ENCODE results near the gene TRIP13. TPM values are rescaled to one million over a fixed set of nuclear protein-coding genes. Genes with fewer than 3 reads are reported as not detected.
"Not testable (repeated sequence)": the region's sequence is repeated elsewhere in the genome, so short reads cannot be mapped to it uniquely, and the experiment has no call there.

The TRIP13 gene
- total RNA-seq, 1 donor from 2014 or later, result 8.4 TPM

DNA sequence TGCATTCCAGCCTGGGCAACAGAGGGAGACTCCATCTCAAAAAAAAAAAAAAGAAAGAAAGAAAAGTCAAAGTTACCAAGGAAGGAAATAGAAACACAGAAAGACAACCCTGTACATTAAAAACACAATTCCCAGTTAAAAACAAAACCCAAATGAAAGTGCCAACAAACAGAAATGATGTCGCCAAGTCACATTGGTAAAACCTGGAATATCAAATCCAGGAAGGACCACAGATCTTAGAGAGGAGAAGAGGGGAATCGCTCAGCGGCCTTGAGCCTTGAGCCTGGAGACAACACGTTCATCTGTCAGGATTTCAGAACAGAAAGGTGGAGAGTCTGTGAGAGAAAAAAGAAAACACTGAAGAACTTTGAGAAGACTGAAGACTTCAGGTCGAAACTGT lies 40.7 kb upstream of the TRIP13 start:
- Mint-ChIP-seq H3K4me3 (ENCODE audit: unreplicated experiment) (no peak overlapping the region), H3K9me3 (ENCODE audit: unreplicated experiment) (no peaks in the 10 kb centered on the region), H3K27me3 (ENCODE audit: unreplicated experiment) (peaks cover 22% of the 10 kb centered on the region), H3K4me1 (ENCODE audit: unreplicated experiment) (no peaks in the 10 kb centered on the region), H3K27ac (ENCODE audit: unreplicated experiment) (peak overlapping the region; percentile 11), H3K36me3 (ENCODE audit: low read depth, unreplicated experiment) (peaks cover 5% of the 10 kb centered on the region)
- DNase-seq (ENCODE audit: low spot score), result no peak
- TF ChIP-seq CTCF (IDR thresholded peaks at IDR 0.05; ENCODE audit: unreplicated experiment), result no peak

GRCh38 chr5:852431-853401 lies 40.0 kb upstream of the TRIP13 start:
- no peaks in the 10 kb centered on the region for H3K4me1 Mint-ChIP-seq (ENCODE audit: unreplicated experiment)

GRCh38 chr5:853416-854090 lies 39.1 kb upstream of the TRIP13 start:
- not testable (repeated sequence) for H3K36me3 Mint-ChIP-seq (ENCODE audit: low read depth, unreplicated experiment); H3K4me1 Mint-ChIP-seq (ENCODE audit: unreplicated experiment); H3K4me3 Mint-ChIP-seq (ENCODE audit: unreplicated experiment); H3K9me3 Mint-ChIP-seq (ENCODE audit: unreplicated experiment); H3K27ac Mint-ChIP-seq (ENCODE audit: unreplicated experiment); DNase-seq (ENCODE audit: low spot score)
- H3K27me3 Mint-ChIP-seq (ENCODE audit: unreplicated experiment), result peaks cover 25% of the 10 kb centered on the region

More at GRCh38 chr5:852431-853401, 40.0 kb upstream of the TRIP13 start:
- Mint-ChIP-seq H3K36me3 (ENCODE audit: low read depth, unreplicated experiment) (peaks cover 5% of the 10 kb centered on the region), H3K27ac (ENCODE audit: unreplicated experiment) (peak overlapping the region; percentile 11), H3K4me3 (ENCODE audit: unreplicated experiment) (no peak overlapping the region), H3K27me3 (ENCODE audit: unreplicated experiment) (peaks cover 22% of the 10 kb centered on the region), H3K9me3 (ENCODE audit: unreplicated experiment) (no peaks in the 10 kb centered on the region)
- no peak for DNase-seq (ENCODE audit: low spot score)
- TF ChIP-seq CTCF (IDR thresholded peaks at IDR 0.05; ENCODE audit: unreplicated experiment), result no peak

GRCh38 chr5:854217-854616 lies 38.5 kb upstream of the TRIP13 start:
- no peaks in the 10 kb centered on the region for H3K9me3 Mint-ChIP-seq (ENCODE audit: unreplicated experiment)
- H3K4me1 Mint-ChIP-seq (ENCODE audit: unreplicated experiment), result no peaks in the 10 kb centered on the region
- no peak overlapping the region for H3K27ac Mint-ChIP-seq (ENCODE audit: unreplicated experiment)
- no peak for DNase-seq (ENCODE audit: low spot score)
- no peak for TF ChIP-seq CTCF (IDR thresholded peaks at IDR 0.05; ENCODE audit: unreplicated experiment)
- peaks cover 12% of the 10 kb centered on the region for H3K36me3 Mint-ChIP-seq (ENCODE audit: low read depth, unreplicated experiment)
- H3K4me3 Mint-ChIP-seq (ENCODE audit: unreplicated experiment), result no peak overlapping the region
- H3K27me3 Mint-ChIP-seq (ENCODE audit: unreplicated experiment), result peaks cover 28% of the 10 kb centered on the region

DNA sequence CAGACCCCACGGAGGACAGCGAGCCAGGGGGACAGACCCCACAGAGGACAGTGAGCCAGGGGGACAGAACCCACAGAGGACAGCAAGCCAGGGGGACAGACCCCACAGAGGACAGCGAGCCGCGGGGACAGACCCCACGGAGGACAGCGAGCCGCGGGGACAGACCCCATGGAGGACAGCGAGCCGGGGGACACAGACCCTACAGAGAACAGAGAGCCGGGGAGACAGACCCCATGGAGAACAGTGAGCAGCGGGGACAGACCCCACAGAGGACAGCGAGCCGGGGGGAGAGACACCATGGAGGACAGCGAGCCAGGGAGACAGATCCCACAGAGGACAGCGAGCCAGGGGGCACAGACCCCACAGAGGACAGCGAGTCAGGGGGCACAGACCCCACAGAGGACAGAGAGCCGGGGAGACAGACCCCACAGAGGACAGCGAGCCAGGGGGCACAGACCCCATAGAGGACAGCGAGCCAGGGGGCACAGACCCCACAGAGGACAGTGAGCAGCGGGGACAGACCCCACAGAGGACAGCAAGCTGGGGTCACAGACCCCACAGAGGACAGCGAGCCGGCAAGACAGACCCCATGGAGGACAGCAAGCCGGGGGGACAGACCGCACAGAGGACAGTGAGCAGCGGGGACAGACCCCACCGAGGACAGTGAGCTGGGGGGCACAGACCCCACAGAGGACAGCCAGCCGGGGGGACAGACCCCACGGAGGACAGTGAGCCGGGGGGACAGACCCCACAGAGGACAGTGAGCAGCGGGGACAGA lies 37.5 kb upstream of the TRIP13 start:
- Mint-ChIP-seq H3K27me3 (ENCODE audit: unreplicated experiment) (peaks cover 26% of the 10 kb centered on the region), H3K36me3 (ENCODE audit: low read depth, unreplicated experiment) (peaks cover 12% of the 10 kb centered on the region), H3K4me3 (ENCODE audit: unreplicated experiment) (no peak overlapping the region), H3K9me3 (ENCODE audit: unreplicated experiment) (no peaks in the 10 kb centered on the region), H3K4me1 (ENCODE audit: unreplicated experiment) (no peaks in the 10 kb centered on the region), H3K27ac (ENCODE audit: unreplicated experiment) (no peak overlapping the region)
- no peak for TF ChIP-seq CTCF (IDR thresholded peaks at IDR 0.05; ENCODE audit: unreplicated experiment)
- no peak for DNase-seq (ENCODE audit: low spot score)
